Psoas muscle (tissue), 8 donors: ENCODE data around the gene MYO1D. TPM values are rescaled to one million over a fixed set of nuclear protein-coding genes. Genes with fewer than 3 reads are reported as not detected.
"Not testable (repeated sequence)": the region's sequence is repeated elsewhere in the genome, so short reads cannot be mapped to it uniquely, and the experiment has no call there.

Experiments
- ATAC-seq, 4 donors: fragments of 200-7000 bp; cut with Tn5 transposase; one replicate each; pipeline ENCODE4 v1.9.1; 2020; ENCODE audit warnings: moderate library complexity in 3 of 4, mild to moderate bottlenecking in 2 of 4
- DNase-seq, 2 donors: peaks; one replicate each; pipeline ENCODE4 v3.0.0-alpha.2; 2020
- H3K27ac ChIP-seq: fragments of 200-600 bp; one replicate; pipeline ENCODE4 v1.8.0; 2022
- H3K27me3 ChIP-seq, 3 donors: fragments of 200-600 bp in 1 of 3; one replicate each; pipeline versions ENCODE4 v1.6.1 to v1.8.0; 2013 to 2022; ENCODE audit warnings: low read length in 2 of 3, mild to moderate bottlenecking in 2 of 3, moderate library complexity in 1 of 3; ENCODE audit not compliant: insufficient read depth in 3 of 3
- H3K36me3 ChIP-seq, 2 donors: fragments of 200-600 bp in 1 of 2; one replicate each; pipeline versions ENCODE4 v1.6.1 to v1.8.0; 2013 to 2022; ENCODE audit warnings: low read depth in 1 of 2, mild to moderate bottlenecking in 1 of 2, moderate library complexity in 1 of 2; ENCODE audit not compliant: insufficient read depth in 1 of 2
- H3K4me1 ChIP-seq: fragments of 200-600 bp; one replicate; pipeline ENCODE4 v1.8.0; 2022
- H3K4me3 ChIP-seq: fragments of 200-600 bp; one replicate; pipeline ENCODE4 v1.8.0; 2022; ENCODE audit warnings: mild to moderate bottlenecking
- H3K9me3 ChIP-seq: fragments of 200-600 bp; one replicate; pipeline ENCODE4 v1.8.0; 2022
- CTCF ChIP-seq: fragments of 200-600 bp; IDR thresholded peaks from one replicate; pipeline ENCODE4 v1.8.0; 2022; ENCODE audit warnings: antibody characterized with exemption
- WGBS, 3 donors: extraction: QIAGEN DNeasy Blood & Tissue Kit; methylation state at CpG; one replicate each; pipeline versions ENCODE4 v1.1.6 to v1.1.7; 2013; 5-methylcytosine and 5-hydroxymethylcytosine counted together
- intact Hi-C, 2 donors: fragments of 100-400 bp; cut with DNase I; formaldehyde crosslinking; loops; one replicate each; pipeline versions ENCODE4 v1.11.0 to v1.14.2; 2022
- polyA plus RNA-seq, 3 donors: library from polyadenylated mRNA; stranded (reverse); fragments of 200-250 nt; gene quantifications; one replicate each; pipeline ENCODE4 v1.2.3, GENCODE V29; 2013
- total RNA-seq, 4 donors: library from RNA; stranded (reverse); fragmentation: NEBNext Ultra II Directional in 2 of 4; extraction: Animal tissue kit (Norgen Biotek cat#: 25700) in 2 of 4; gene quantifications; one replicate each; pipeline versions ENCODE4 v1.2.1 to v1.2.4, GENCODE V29; 2021 to 2023
- donor health status: healthy with polysubstance abuse.
- donor health status: DM: no; HTN: no; CAD: no; lungs with moderate emphysema.
- donor health status: Bipolar disorder and iron deficiency.
- donor health status: healthy.
- donor health status: DM: yes; HTN: yes; CAD: no.
- donor health status: DM: no; HTN: no; CAD: no.
- donor health status: DM: no; HTN: no; CAD: no.
- donor health status: DM: yes; HTN: yes; CAD: no.

MYO1D gene
- total and polyA plus RNA-seq, 7 donors: 1.8 to 5.9 (median 4.1) TPM

GRCh38 chr17:32528825-32529224 lies 348.1 kb downstream of the MYO1D start:
- H3K27ac ChIP-seq: no peak overlapping the region
- intact Hi-C loops: no loop called here
- H3K4me1 ChIP-seq: peaks cover 13% of the 10 kb centered on the region
- H3K9me3 ChIP-seq: no peaks in the 10 kb centered on the region
- no peaks in the 10 kb centered on the region for H3K36me3 ChIP-seq
- no peak for ATAC-seq
- no peak for TF ChIP-seq CTCF
- no peak overlapping the region for H3K4me3 ChIP-seq
- WGBS, 3 donors: 85 to 88% (median 87%) methylated on average over 7 of the region's 7 CpGs
- no peaks in the 10 kb centered on the region for H3K27me3 ChIP-seq
- no peak for DNase-seq

- H3K36me3 ChIP-seq: no peaks in the 10 kb centered on the region
- H3K27me3 ChIP-seq: no peaks in the 10 kb centered on the region
- TF ChIP-seq CTCF: no peak
- ATAC-seq: no peak
- no peak overlapping the region for H3K4me3 ChIP-seq
- no peaks in the 10 kb centered on the region for H3K9me3 ChIP-seq
- H3K27ac ChIP-seq: no peak overlapping the region
- no peak for DNase-seq
- WGBS, 3 donors: 69 to 81% (median 70%) methylated on average over 4 of the region's 4 CpGs
- intact Hi-C loops: no loop called here
- H3K4me1 ChIP-seq: peaks cover 13% of the 10 kb centered on the region
These were observed 349.8 kb downstream of the MYO1D start for GRCh38 chr17:32527146-32527545.

- peak; percentile 68 to 83 (median 80) for ATAC-seq
- Histone ChIP-seq H3K27ac (no peak overlapping the region), H3K4me3 (no peak overlapping the region), H3K9me3 (no peaks in the 10 kb centered on the region), H3K27me3 (no peaks in the 10 kb centered on the region), H3K36me3 (no peaks in the 10 kb centered on the region), H3K4me1 (peaks cover 13% of the 10 kb centered on the region)
- no peak for TF ChIP-seq CTCF
- WGBS, 3 donors: 4 to 15% (median 9%) methylated on average over 4 of the region's 4 CpGs
- intact Hi-C loops: no loop called here
- DNase-seq: no peak
These were observed 351.8 kb downstream of the MYO1D start for GRCh38 chr17:32525122-32525521.

- intact Hi-C loops, ATAC-seq: not testable (repeated sequence)
- 91 to 98% (median 96%) methylated on average over 6 of the region's 6 CpGs for WGBS, 3 donors
These were observed 352.4 kb downstream of the MYO1D start for GRCh38 chr17:32524553-32524880.

GRCh38 chr17:32523827-32524552 lies 352.9 kb downstream of the MYO1D start:
- TF ChIP-seq CTCF: no peak
- intact Hi-C loops: no loop called here
- Histone ChIP-seq H3K4me1 (peaks cover 17% of the 10 kb centered on the region), H3K27ac (no peak overlapping the region), H3K27me3 (no peaks in the 10 kb centered on the region), H3K36me3 (no peaks in the 10 kb centered on the region), H3K9me3 (no peaks in the 10 kb centered on the region), H3K4me3 (no peak overlapping the region)
- no peak for DNase-seq
- no peak for ATAC-seq
- 74 to 87% (median 82%) methylated on average over 12 of the region's 12 CpGs for WGBS, 3 donors

More at GRCh38 chr17:32524553-32524880, 352.4 kb downstream of the MYO1D start:
- not testable (repeated sequence) for H3K4me3 ChIP-seq, H3K27ac ChIP-seq, H3K36me3 ChIP-seq, DNase-seq, H3K27me3 ChIP-seq, H3K9me3 ChIP-seq
- peaks cover 17% of the 10 kb centered on the region for H3K4me1 ChIP-seq
